Vagina (tissue), 2 donors: Measurements from ENCODE around the gene WFDC8.

Experiments
- CTCF ChIP-seq, 3 experiments: fragments of 450-650 bp in 2 of 3; fragments of 200-600 bp in 1 of 3; sonication (generic) in 1 of 3; IDR thresholded peaks; one replicate each; pipeline ENCODE4 v1.5.1; 2017 to 2019; ENCODE audit warnings: antibody characterized with exemption in 3 of 3, mild to moderate bottlenecking in 2 of 3, moderate library complexity in 2 of 3
- POLR2A ChIP-seq, 2 donors: fragments of 450-650 bp; IDR thresholded peaks; one replicate each; pipeline ENCODE4 v1.6.1; 2017; ENCODE audit warnings: antibody characterized with exemption in 2 of 2, mild to moderate bottlenecking in 2 of 2, moderate library complexity in 2 of 2

GRCh38 chr20:45515147-45515913 is 63.8 kb downstream of the WFDC8 start, which contains the start of gene SPINT3:
- TF ChIP-seq POLR2A (IDR thresholded peaks at IDR 0.05) (no peak), CTCF (IDR thresholded peaks at IDR 0.05) (no peak)
